ENCODE data around the gene MFN2. TPM values are rescaled to one million over a fixed set of nuclear protein-coding genes. Genes with fewer than 3 reads are reported as not detected.

Gene MFN2
- total RNA-seq, 4 donors from 2014 or later, result 72.1 to 92.8 (median 75.6) TPM

DNA sequence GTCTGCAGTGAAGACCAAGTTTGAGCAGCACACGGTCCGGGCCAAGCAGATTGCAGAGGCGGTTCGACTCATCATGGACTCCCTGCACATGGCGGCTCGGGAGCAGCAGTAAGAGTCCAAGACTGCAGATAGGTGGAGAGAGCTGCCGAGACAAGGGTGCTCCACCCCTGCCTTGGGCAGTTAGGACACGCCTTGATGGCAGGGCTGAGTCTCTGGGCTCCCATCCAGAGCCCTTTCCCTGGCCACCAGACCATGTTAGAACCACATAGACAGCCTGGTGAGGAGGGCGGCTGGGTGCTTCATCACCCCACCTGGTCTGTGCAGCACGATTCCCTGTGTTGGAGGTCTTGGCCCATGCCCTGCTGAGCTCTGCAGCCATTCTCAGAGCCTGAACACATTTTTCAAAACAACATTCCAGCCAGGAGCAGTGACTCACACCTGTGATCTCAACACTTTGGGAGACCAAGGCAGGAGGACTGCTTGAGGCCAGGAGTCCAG lies 21.8 kb downstream of the MFN2 start:
- Histone ChIP-seq H3K36me3 (peaks cover 0 to 89% (median 43%) of the 10 kb centered on the region in 4 donors), H3K4me3 (no peak overlapping the region), H3K27me3 (no peaks in the 10 kb centered on the region), H3K4me1 (no peaks in the 10 kb centered on the region), H3K9me3 (no peaks in the 10 kb centered on the region), H3K27ac (no peak overlapping the region)
- WGBS, 2 donors (ENCODE audit: low coverage in 1 of 2), result 90% methylated on average over 10 of the region's 10 CpGs; no CpG with 5 or more reads in 1 of the 2 donors
- intact Hi-C loops (cut with DNase I; ENCODE audit: low total_unique reads), result no loop called here
- in situ Hi-C loops (cut with MboI; ENCODE audit: low pct_ligation_motif_present in 1 of 4, low pct_unique_long_range_greater_than_20kb in 1 of 4, low sequenced_read_pairs in 3 of 4), result no loop called here
- DNase-seq, result no peak
- TF ChIP-seq, protein P1, sequence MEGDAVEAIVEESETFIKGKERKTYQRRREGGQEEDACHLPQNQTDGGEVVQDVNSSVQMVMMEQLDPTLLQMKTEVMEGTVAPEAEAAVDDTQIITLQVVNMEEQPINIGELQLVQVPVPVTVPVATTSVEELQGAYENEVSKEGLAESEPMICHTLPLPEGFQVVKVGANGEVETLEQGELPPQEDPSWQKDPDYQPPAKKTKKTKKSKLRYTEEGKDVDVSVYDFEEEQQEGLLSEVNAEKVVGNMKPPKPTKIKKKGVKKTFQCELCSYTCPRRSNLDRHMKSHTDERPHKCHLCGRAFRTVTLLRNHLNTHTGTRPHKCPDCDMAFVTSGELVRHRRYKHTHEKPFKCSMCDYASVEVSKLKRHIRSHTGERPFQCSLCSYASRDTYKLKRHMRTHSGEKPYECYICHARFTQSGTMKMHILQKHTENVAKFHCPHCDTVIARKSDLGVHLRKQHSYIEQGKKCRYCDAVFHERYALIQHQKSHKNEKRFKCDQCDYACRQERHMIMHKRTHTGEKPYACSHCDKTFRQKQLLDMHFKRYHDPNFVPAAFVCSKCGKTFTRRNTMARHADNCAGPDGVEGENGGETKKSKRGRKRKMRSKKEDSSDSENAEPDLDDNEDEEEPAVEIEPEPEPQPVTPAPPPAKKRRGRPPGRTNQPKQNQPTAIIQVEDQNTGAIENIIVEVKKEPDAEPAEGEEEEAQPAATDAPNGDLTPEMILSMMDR (IDR thresholded peaks at IDR 0.05), result no peak
- TF ChIP-seq EP300 (IDR thresholded peaks at IDR 0.05; ENCODE audit: low read depth) (no peak), POLR2AphosphoS5 (IDR thresholded peaks at IDR 0.05) (no peak), POLR2A (IDR thresholded peaks at IDR 0.05) (no peak)

DNA sequence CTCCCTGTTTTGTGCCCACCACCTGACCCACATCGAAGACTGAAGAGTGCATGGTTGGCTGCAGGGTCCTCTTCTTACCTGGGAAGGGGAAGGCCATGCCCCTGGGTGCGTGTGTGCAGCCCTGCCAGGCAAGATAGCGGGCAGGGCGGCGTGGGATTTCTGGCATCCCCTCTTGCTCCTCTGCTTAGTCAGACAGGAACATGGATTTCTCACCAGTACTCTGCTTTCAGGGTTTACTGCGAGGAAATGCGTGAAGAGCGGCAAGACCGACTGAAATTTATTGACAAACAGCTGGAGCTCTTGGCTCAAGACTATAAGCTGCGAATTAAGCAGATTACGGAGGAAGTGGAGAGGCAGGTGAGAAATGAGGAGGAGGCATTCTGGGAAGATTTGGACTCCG lies 23.5 kb downstream of the MFN2 start:
- in situ Hi-C loops (cut with MboI; ENCODE audit: low pct_ligation_motif_present in 1 of 4, low pct_unique_long_range_greater_than_20kb in 1 of 4, low sequenced_read_pairs in 3 of 4) (no loop called here), intact Hi-C loops (cut with DNase I; ENCODE audit: low total_unique reads) (no loop called here)
- H3K27ac ChIP-seq, result no peak overlapping the region

DNA sequence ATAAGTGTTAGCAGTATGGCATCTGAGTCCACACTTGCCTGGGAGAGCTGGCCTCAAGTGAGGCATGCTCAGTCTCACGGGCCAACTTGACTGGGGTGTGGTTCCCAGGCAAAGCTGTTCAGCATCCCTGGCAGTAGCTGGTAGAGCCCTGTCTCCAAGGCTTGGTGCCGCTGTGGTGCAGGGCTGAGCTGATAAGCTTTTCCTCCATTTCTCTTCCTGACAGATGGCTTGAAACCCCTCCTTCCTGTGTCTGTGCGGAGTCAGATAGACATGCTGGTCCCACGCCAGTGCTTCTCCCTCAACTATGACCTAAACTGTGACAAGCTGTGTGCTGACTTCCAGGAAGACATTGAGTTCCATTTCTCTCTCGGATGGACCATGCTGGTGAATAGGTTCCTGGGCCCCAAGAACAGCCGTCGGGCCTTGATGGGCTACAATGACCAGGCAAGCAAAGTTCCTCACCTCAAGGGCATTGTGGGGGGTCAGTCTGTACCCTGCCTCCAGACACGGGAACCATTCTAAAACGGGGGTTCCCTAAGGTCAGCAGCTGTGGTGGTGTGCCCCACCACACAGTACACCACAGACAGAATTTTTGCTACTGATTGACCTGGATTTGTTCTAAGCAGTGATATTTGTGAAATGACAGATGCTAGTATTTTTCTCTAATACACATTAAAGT lies 25.4 kb downstream of the MFN2 start:
- in situ Hi-C loops (cut with MboI; ENCODE audit: low pct_ligation_motif_present in 1 of 4, low pct_unique_long_range_greater_than_20kb in 1 of 4, low sequenced_read_pairs in 3 of 4), result no loop called here
- H3K4me1 ChIP-seq, result no peaks in the 10 kb centered on the region
- peaks cover 0 to 83% (median 39%) of the 10 kb centered on the region in 4 donors for H3K36me3 ChIP-seq
- no peaks in the 10 kb centered on the region for H3K27me3 ChIP-seq
- H3K4me3 ChIP-seq, result no peak overlapping the region
- H3K27ac ChIP-seq, result no peak overlapping the region
- DNase-seq, result no peak
- TF ChIP-seq POLR2AphosphoS5 (IDR thresholded peaks at IDR 0.05) (no peak), EP300 (IDR thresholded peaks at IDR 0.05; ENCODE audit: low read depth) (no peak), POLR2A (IDR thresholded peaks at IDR 0.05) (no peak)
- TF ChIP-seq, protein P1 (IDR thresholded peaks at IDR 0.05), result no peak
- 89% methylated on average over 9 of the region's 9 CpGs; no CpG with 5 or more reads in 1 of the 2 donors for WGBS, 2 donors (ENCODE audit: low coverage in 1 of 2)
- intact Hi-C loops (cut with DNase I; ENCODE audit: low total_unique reads), result no loop called here
- H3K9me3 ChIP-seq, result no peaks in the 10 kb centered on the region

More for the DNA sequence above, 23.5 kb downstream of the MFN2 start:
- H3K9me3 ChIP-seq, result no peaks in the 10 kb centered on the region
- no peaks in the 10 kb centered on the region for H3K27me3 ChIP-seq
- DNase-seq, result no peak
- TF ChIP-seq EP300 (IDR thresholded peaks at IDR 0.05; ENCODE audit: low read depth) (no peak), POLR2A (IDR thresholded peaks at IDR 0.05) (no peak), POLR2AphosphoS5 (IDR thresholded peaks at IDR 0.05) (no peak)
- TF ChIP-seq, protein P1 (IDR thresholded peaks at IDR 0.05), result no peak
- peaks cover 0 to 85% (median 40%) of the 10 kb centered on the region in 4 donors for H3K36me3 ChIP-seq
- 90 to 92% methylated on average over 4 to 12 of the region's 12 CpGs for WGBS, 2 donors (ENCODE audit: low coverage in 1 of 2)
- no peaks in the 10 kb centered on the region for H3K4me1 ChIP-seq
- H3K4me3 ChIP-seq, result no peak overlapping the region

DNA sequence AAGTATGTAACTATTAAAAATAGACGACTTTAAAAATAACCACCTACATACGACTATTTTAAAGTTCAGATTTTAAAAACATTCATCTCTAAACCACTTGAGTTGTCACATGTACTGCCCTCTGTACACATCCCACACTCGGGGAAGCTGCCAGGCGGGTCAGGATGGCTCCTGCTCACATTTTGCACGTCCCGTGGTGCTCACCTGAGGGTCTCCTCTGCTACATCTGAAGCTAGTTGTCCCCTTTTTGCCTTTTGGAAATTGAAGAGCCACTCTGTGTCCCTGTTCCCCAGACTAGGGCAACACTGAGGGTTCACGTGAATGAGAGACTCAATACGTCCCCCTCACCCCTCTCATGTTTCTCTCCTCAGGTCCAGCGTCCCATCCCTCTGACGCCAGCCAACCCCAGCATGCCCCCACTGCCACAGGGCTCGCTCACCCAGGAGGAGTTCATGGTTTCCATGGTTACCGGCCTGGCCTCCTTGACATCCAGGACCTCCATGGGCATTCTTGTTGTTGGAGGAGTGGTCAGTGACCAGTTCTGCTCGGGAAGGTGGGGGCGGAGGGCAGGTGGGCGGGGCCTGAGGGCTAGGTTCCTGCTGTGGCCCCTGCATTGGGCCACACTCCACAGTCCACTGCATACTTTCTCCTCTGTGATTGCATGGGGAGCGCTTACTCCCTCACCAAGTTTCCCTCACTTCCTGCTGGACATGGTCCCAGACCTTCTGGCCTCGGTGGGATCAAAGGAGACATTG lies 26.1 kb downstream of the MFN2 start:
- WGBS, 2 donors (ENCODE audit: low coverage in 1 of 2), result 83 to 85% methylated on average over 3 to 17 of the region's 17 CpGs
- in situ Hi-C loops (cut with MboI; ENCODE audit: low pct_ligation_motif_present in 1 of 4, low pct_unique_long_range_greater_than_20kb in 1 of 4, low sequenced_read_pairs in 3 of 4) (no loop called here), intact Hi-C loops (cut with DNase I; ENCODE audit: low total_unique reads) (no loop called here)
- no peak overlapping the region for H3K27ac ChIP-seq
- peaks cover 0 to 81% (median 40%) of the 10 kb centered on the region in 4 donors for H3K36me3 ChIP-seq
- no peaks in the 10 kb centered on the region for H3K9me3 ChIP-seq
- no peak for DNase-seq
- H3K4me1 ChIP-seq, result no peaks in the 10 kb centered on the region
- H3K4me3 ChIP-seq, result no peak overlapping the region
- TF ChIP-seq, protein P1 (IDR thresholded peaks at IDR 0.05), result no peak
- TF ChIP-seq POLR2AphosphoS5 (IDR thresholded peaks at IDR 0.05) (no peak), POLR2A (IDR thresholded peaks at IDR 0.05) (no peak), EP300 (IDR thresholded peaks at IDR 0.05; ENCODE audit: low read depth) (no peak)
- H3K27me3 ChIP-seq, result no peaks in the 10 kb centered on the region

Measured in transverse colon (tissue), 4 donors.